Activated CD8-positive, alpha-beta memory T cell treated with anti-CD3 and anti-CD28 coated beads for 1 hour (primary cell): ENCODE data around the gene BRCA2.

ENCODE experiments used
- DNase-seq, 2 donors: peaks; one replicate each; pipeline ENCODE4 v3.0.0-alpha.2; 2020; ENCODE audit warnings: low read depth in 1 of 2; ENCODE audit errors: extremely low read depth in 1 of 2

The BRCA2 gene

DNA sequence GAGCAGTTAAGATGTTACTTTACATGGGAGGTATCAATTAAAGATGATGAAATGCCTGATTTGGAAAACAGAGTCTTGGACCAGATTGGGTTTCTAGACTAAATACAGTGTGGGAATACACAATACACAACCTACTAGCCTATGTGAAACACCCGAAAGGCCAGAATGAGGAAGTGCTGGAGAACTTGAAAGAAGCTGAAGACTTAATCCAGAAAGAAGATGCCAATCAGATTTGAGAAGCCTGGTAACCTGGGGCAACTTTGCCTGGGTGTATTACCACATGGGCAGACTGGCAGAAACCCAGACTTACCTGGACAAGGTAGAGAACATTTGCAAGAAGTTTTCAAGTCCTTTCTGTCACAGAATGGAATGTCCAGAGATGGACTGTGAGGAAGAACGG, 69.4 kb downstream of the BRCA2 start:
- no peak for DNase-seq

DNA sequence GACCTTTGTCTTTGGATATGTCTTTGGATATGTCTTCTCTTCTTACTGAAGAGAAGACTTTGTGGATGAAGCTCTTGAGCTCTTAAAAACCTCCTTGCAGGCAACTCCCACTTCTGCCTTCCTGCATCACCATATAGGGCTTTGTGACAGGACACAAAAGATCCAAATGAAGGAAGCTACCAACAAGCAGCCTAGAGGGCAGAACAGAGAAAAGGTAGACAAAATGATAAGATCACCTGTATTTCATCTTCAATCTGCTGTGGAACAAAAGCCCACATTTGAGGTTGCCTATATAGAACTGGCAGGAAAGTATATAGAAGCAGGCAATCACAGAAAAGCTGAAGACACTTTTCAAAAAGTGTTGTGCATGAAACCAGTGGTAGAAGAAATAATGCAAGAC, 70.1 kb downstream of the BRCA2 start:
- no peak for DNase-seq

DNA sequence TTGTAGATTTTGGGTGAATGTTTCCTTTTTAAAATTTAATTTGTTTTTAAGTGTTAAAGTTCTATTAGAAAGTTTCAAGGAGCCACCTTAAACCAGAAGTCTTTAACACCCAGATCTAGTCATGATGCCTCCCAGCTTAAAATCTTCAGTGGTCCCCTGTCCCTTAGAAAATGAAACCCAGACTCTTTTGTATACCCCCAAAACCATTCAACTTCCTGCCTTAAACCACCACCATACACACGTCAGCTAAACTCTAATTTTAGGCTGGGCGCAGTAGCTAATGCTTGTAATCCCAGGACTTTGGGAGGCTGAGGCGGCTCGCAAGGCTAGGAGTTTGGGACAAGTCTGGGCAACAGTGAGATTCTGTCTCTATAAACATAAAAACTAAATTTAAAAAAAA, 74.7 kb downstream of the BRCA2 start:
- no peak for DNase-seq

DNA sequence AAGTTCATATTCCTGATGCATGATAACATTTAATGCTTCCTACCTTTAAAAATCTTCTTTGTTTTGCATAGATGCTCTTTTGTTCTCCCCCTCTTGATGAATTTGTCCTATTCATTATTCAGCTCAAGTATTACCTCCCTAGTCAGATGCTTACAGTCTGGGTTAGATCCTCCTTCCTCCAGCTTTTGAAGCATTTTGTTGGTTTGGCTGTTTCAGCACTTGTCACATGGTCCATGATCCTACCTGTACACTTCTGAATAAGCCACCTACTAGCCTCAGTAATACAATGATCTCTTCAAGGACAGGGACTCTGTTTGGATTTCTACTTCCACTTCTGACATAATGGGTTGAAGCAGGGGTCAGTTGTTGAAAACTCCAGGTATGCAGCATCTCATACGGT, 75.2 kb downstream of the BRCA2 start:
- DNase-seq, result no peak

DNA sequence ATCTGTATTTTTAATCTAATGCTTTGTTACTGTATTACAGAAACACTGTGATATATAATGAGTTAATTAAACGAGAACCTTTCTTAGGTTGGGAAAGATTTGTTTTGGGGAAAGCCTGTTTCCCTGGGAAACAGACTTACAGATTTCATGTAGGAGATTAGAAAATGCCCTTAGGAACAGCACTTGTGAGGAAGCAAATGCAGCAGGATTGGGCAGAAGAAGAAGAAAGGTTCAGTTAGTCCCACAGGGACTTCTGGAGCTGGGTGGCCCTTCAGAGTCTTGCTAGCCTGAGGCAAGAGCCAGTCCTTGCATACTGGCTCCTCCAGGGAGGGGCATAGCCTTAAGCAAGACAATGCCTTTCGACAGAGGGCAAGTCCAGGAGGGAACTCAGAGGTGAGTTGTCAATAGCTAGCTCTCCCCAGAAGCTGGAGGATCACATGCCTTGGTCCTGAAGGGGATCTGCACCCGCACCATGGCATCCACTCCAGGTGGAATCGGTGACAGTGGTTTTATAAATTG, 75.9 kb downstream of the BRCA2 start:
- DNase-seq, result no peak

DNA sequence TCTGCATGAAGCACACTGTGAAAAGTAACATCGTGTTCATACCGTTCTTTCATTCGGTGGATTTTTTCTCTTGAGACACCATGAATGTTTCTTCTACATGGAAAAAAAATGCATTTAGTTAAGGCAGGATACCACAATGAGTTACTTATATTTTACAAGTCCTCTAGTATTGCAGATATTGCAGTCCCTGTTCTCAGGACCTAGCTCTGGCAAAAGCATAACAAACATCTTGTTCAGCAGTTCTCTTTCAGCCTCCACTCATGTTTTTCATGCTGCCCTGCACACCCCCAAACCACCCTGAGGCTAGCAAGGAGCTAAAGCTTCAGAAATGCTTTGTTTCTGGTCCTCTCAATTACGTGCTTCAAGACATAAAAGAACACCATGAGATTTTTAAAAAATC, 87.8 kb downstream of the BRCA2 start:
- no peak for DNase-seq

DNA sequence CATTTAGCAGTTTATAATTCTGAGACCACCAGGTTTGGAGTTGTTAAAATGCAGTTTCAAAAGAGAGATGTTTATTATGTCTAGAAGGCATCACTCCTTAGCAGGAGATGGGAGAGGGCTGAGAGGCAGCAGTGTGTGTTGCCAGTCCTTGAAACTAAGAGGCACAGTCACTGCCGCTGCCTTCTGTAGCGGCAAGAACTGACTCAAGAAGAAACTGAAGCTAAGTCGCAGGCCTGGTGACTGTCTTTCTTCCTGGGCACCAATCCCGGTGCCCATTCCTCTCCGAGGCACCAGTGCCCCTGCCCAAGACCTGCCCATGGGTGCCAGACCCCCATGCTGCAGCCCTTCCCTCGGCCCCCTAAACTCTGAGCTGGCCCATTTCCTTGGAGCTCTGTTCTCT, 92.5 kb downstream of the BRCA2 start:
- no peak for DNase-seq

DNA sequence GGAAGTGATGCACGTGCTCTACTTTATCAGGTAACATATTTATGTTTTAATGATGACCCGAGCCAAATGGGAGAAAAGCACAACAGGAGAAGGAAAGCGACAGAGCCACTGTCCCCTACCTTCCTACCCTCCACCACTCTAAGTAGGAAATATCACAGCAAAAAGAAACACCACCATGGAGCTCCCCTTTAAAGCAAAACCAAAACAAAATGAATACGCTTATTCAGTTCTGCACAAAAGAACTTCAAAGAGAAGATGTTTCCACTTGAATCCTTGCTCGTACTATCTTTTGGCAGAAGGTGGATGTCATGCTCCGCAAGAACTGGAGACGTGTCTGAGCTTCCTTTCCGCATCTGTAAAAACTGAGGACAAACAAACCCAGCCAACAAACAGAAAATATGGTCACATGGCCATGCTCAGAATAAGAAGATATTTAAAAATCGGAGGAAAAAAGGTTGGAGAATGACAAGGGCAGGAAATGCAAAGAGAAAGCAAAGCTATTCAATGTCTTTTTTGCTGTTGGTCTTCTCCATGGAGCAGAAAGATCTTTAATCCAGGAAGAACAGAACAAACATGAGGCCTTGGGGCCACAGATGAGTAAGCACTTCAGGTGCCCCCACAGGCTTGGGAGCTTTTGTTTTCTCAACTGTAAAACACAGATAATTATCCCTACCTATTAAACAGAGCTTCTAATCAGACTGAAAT, 93.1 kb downstream of the BRCA2 start:
- no peak for DNase-seq

DNA sequence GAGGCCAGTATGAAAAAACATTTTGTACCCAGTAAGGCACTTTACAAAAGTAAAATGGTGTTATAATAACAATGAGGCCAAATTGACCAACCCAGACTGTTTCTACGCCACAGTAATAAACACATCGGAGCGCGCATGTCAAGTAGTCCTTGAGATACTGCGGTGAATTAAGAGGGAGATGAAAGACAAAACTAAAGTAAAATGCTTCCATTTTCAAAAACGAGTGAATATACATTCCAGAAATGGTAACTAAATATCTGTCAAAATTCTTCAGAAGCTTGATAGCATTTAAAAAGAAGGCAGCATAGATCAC, 93.6 kb downstream of the BRCA2 start:
- DNase-seq, result no peak

DNA sequence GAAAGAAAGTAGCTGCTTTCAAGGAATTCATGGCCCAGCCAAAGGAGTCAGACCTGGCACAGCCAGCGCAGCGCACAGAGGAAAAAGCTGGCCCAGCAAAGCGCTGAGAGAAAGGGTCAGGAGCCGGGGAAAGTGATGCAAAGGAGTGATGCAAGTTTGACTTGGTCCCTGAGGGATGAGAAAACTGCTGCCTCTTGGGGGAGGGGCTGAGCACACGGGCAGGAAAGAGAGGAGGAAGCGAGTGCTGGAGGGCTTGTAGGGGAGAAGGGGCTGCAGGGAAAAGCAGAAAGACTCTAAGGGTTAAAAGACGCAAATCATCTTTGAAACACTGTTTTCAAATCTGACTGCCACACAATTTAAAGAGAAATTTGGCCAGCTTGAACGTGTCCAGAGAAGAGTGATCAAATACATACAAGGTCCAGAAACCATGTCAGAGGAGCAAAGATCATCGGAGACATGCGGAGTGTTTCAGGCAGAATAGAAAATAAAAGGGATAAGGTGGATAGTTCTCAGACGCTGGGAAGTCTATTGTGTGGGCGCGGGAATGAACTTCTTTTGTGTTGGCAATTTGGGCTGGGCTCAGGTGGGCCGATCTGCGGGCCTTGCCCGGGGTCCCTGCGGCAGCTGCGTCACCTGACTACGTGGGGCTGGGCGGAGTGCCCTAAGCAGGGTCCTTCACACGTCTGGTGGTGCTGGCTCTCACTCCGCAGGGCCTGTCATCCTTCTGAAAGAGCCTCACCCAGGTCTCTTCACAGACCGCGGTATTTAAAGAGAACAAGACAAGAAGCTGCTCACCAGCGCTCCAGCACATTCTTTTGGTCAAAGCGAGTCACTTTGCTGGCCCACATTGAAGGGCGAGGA, 94.5 kb downstream of the BRCA2 start:
- DNase-seq, result no peak

DNA sequence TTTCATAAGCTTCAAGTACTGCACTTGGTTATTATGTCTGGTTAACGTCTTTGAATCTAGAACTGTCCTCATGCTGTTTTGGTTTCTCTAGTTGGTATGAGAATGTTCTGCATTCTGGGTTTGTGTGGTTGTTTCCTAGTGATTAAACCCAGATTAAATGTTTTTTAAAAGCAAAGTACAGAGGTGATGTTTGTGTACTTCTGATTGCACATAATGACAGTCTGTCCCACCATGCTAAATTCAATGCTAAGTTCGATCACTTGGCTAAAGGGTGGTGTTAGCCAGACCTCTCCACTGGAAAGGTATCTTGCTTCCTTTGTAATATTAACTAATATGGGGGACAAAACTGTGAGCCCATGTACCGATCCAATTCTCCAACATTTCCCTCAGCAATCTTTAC, 98.0 kb downstream of the BRCA2 start:
- no peak for DNase-seq

DNA sequence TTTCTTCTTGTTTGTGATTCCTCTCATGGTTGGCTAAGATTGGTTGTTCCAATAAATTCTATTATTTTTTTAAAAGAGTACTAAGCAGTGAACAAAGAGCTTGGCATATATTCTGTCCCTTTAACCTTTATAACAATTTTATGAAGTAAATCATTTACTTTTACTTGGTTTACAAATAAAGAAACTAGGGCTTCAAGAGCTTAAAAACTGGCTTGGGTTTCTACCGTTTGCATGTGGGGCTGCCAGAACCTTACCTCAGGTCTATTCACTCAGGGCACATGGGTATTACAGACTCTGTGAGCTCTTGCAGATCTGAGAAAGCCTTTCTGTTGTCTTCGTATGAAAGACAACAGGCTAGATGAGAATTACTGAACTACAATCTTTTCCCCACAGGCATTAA, 99.3 kb downstream of the BRCA2 start:
- no peak for DNase-seq

DNA sequence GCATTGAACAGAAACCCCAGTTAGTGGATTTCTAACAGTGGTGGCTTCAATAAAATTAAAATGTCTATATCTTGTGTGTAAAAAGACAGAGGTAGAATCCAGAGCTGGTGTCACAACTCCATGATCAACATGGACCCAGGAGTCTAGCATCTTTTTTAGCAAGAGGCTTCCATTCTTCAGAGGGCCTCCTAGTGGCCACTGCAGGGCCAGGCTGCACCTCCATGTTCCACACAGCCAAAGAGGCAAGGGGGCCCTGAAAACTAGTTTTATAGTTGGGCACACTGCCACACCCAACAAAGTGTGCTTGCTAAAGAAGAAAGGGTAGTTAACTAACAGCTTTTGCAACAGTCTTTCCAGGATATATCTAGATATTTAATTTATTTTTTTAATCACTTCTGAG, 99.7 kb downstream of the BRCA2 start:
- DNase-seq, result no peak

DNA sequence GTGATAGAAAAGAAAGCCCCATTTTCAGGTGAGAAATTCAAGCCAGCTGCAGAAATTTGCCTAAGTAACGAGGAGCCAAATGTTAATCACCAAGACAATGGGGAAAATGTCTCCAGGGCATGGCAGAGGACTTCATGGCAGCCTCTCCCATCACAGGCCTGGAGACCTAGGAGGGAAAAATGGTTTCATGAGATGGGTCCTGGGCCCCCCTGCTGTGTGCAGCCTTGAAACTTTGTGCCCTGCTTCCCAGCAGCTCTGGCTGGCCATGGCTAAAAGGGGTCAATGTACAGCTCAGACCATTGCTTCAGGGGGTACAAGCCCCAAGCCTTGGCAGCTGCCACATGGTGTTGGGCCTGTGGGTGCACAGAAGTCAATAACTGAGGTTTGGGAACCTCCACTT, 102.7 kb downstream of the BRCA2 start:
- no peak for DNase-seq

DNA sequence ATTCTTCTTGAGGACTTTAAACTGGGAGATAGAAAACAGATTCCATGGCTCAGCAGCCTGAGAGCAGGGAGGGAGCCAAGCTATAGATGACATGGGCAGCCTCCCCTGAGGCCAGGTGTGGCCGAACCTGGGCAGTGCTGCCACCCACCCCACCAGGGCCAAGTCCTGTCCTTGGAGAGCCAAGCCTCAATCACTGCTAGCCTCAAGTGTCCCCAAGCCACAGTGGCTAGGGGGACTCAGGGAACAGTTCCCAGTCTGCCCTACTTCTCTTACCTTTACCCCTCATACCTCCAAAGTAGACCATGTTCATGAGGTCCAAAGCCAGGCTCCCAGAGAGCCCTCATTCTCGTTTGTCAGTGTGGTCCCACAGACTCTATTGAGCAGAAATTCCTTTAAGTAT, 104.6 kb downstream of the BRCA2 start:
- no peak for DNase-seq

DNA sequence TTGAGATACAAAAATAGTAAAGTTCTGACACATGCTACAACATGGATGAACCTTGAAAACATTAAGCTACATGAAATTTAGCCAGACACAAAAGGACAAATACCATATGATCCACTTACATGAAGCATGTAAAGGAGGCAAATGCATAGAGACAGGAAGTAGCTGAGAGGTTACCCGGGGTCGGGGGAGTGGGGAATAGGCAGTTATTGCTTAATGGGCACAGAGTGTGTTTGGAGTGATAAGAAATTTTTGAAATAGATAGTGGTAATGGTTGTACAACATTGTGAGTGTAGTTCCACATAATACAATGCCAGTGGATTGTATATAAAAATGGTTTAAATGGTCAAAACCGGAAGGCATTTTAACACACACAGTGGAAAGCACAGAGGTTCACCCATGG, 108.3 kb downstream of the BRCA2 start:
- DNase-seq, result no peak

DNA sequence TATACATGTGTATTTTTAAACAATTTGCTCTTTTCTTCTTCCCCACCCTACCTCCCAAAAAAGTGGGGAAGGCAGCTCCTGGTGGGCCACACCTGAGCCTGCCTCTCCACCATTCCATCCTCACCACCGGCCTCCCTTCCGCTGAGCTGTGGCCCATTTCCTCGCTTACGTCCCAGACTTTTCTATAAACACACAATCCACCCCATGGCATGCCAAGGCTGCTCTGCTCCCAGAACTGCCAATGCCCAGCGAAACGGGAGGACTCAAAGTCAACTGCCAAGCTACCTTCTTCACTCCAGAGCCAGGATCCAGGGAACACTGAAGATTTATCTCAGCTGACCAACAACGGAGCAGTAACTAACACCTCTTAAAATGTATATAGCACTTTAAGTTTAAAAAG, 109.8 kb downstream of the BRCA2 start:
- DNase-seq, result no peak

DNA sequence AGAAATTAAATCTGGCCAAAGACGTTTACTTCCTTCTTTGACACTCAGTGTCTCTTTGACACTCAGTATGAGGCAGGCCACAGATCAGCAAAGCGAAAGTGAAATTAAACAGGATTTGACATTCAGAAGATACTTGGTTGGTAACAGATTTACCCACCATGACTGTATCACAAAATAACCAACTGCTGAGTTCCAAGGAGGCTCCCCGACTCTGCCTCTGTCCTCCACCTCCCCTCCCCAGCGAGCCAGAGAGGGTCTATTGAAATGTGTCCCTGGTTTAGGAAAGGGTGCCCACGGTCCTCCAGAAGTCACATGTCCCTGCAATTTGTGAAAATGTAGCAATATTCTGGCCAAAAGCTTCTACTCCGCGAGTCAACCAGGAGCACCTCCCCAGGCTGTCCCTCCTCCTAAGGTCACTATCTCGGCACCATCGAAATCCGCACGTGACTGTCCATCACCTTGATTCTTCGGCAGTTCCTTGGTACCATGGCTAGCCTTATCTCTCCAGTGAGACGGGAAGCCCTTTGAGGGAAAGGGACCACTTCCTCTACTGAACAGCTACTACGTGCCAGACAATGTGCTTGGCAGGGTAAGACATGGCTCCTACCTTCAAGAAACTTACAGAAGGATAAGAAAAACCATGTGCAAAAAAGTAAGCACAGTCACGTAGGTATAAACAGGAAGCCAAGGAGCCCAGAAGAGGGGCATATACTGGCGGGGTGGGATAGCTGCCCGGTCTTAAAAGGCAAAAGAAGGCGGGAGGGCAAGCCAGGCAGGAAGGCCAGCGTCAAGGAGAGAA, 111.1 kb downstream of the BRCA2 start:
- DNase-seq, result no peak

DNA sequence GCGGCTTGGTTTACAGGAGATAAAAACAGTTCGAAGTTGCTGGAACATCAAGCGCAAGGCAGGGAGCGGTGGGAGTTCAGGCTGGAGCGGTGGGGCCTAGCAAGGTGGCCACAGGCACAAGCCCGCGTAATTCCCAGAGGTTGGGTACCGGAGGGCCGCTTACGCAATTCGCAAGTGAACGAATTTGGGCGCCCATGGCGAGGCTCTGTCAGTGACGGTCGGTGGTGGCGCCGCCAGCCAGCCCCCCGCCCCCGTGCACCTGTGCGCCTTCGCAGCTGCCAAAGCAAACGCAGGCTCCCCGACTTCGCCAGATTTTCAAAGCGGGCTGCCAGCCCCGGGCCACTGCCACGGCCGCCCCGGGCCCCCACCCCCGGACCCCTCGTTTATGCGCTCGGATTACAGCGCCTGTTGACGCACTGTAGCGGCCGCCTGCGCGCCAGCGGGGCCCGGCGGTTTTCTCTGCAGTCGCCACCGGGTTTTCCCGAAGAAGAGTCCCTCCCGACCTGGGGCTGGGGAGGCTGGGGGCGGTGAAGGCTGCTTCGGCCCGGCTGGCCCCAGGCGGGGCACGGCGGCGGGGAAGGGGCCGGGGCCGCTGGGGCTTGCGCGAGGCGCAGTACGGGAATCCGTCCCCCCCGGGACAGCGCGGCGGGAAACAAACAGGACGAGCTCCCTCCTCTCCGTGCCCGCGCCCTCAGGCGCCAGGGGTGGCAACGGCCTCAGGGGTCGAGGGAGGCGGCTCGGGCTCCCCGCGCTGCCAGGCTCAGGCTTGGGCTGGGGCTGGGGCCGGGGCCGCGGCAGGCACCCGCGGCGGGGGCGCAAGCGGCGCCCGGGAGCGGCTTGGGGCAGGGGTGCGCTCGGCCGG, 111.9 kb downstream of the BRCA2 start:
- DNase-seq, result peak in 1 of 2 donors; percentile 44

DNA sequence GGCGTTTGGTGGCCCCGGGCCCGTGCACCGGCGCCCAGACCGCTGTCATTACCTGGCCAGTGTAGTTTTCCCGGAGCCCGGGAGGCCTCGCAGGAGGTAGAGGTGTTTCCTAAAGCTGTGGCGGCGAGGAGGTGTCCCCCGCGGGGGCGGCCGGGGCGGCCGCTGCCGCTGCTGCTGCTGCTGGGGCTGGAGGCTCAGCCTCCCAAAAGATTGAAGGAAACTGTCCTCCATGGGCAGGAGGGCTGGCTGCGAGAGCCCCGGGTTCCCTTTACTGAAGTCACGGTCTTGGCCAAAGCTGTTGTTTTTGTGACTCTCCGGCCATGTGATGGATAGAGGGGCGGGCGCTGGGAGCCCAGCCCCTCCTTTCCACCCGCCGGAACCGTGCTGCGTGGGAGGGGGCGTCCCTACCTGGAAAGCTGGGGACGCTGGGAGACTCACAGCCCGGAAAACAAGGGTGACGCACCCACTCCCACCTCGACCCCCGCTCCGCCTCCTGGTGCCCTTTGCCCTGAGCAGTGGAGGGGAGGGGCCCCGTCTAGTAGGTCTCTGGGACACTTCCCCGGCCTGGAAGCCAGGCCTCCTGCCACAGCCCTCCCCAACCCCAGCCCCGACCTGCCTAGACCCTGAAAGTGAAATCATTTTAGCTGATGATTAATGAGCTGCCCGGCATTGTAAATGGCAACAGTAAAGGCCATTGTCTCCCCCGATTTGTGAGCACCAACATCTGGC, 112.7 kb downstream of the BRCA2 start, which contains the start of gene N4BP2L1:
TSS of gene N4BP2L1 (minus strand) at position 279 of the 729 bp plus-strand sequence. CDS start at position 231, 48 bp downstream.
- peak; percentile 66 to 68 for DNase-seq
